ENCODE results near the gene PLCB3.

- TF ChIP-seq, protein P1, sequence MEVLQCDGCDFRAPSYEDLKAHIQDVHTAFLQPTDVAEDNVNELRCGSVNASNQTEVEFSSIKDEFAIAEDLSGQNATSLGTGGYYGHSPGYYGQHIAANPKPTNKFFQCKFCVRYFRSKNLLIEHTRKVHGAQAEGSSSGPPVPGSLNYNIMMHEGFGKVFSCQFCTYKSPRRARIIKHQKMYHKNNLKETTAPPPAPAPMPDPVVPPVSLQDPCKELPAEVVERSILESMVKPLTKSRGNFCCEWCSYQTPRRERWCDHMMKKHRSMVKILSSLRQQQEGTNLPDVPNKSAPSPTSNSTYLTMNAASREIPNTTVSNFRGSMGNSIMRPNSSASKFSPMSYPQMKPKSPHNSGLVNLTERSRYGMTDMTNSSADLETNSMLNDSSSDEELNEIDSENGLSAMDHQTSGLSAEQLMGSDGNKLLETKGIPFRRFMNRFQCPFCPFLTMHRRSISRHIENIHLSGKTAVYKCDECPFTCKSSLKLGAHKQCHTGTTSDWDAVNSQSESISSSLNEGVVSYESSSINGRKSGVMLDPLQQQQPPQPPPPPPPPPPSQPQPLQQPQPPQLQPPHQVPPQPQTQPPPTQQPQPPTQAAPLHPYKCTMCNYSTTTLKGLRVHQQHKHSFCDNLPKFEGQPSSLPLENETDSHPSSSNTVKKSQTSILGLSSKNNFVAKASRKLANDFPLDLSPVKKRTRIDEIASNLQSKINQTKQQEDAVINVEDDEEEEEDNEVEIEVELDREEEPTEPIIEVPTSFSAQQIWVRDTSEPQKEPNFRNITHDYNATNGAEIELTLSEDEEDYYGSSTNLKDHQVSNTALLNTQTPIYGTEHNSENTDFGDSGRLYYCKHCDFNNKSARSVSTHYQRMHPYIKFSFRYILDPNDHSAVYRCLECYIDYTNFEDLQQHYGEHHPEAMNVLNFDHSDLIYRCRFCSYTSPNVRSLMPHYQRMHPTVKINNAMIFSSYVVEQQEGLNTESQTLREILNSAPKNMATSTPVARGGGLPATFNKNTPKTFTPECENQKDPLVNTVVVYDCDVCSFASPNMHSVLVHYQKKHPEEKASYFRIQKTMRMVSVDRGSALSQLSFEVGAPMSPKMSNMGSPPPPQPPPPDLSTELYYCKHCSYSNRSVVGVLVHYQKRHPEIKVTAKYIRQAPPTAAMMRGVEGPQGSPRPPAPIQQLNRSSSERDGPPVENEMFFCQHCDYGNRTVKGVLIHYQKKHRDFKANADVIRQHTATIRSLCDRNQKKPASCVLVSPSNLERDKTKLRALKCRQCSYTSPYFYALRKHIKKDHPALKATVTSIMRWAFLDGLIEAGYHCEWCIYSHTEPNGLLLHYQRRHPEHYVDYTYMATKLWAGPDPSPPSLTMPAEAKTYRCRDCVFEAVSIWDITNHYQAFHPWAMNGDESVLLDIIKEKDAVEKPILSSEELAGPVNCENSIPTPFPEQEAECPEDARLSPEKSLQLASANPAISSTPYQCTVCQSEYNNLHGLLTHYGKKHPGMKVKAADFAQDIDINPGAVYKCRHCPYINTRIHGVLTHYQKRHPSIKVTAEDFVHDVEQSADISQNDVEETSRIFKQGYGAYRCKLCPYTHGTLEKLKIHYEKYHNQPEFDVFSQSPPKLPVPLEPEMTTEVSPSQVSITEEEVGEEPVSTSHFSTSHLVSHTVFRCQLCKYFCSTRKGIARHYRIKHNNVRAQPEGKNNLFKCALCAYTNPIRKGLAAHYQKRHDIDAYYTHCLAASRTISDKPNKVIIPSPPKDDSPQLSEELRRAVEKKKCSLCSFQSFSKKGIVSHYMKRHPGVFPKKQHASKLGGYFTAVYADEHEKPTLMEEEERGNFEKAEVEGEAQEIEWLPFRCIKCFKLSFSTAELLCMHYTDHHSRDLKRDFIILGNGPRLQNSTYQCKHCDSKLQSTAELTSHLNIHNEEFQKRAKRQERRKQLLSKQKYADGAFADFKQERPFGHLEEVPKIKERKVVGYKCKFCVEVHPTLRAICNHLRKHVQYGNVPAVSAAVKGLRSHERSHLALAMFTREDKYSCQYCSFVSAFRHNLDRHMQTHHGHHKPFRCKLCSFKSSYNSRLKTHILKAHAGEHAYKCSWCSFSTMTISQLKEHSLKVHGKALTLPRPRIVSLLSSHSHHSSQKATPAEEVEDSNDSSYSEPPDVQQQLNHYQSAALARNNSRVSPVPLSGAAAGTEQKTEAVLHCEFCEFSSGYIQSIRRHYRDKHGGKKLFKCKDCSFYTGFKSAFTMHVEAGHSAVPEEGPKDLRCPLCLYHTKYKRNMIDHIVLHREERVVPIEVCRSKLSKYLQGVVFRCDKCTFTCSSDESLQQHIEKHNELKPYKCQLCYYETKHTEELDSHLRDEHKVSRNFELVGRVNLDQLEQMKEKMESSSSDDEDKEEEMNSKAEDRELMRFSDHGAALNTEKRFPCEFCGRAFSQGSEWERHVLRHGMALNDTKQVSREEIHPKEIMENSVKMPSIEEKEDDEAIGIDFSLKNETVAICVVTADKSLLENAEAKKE (CRISPR knock-in tag; IDR thresholded peaks at IDR 0.05): no peak
- TF ChIP-seq CTCF (conservative IDR thresholded peaks at IDR 0.05; ENCODE audit: low read depth in 2 of 2): peak; percentile 48 to 52
- no peak for TF ChIP-seq JUNB (IDR thresholded peaks at IDR 0.05; ENCODE audit: unreplicated experiment)
- no peak for TF ChIP-seq STAT1 (IDR thresholded peaks at IDR 0.05; ENCODE audit: unreplicated experiment)
- TF ChIP-seq REST (IDR thresholded peaks at IDR 0.05; ENCODE audit: unreplicated experiment): no peak
- TF ChIP-seq EZH2phosphoT487 (IDR thresholded peaks at IDR 0.05; ENCODE audit: unreplicated experiment): no peak
- TF ChIP-seq EZH2 (IDR thresholded peaks at IDR 0.05; ENCODE audit: low read depth, unreplicated experiment): no peak
- peak; percentile 64 for TF ChIP-seq POLR2AphosphoS5 (IDR thresholded peaks at IDR 0.05; ENCODE audit: low read depth)
- TF ChIP-seq CREB1 (CRISPR knock-in tag; IDR thresholded peaks at IDR 0.05; ENCODE audit: low read depth): 0 out of 2 replicates have a peak, but pooled peaks have one; percentile 3
- TF ChIP-seq ETS1 (IDR thresholded peaks at IDR 0.05): no peak
Measured at GRCh38 chr11:64252003-64252872, 908 bp downstream of the PLCB3 start.
